NT2/D1 (cell line): ENCODE data around the gene ERICH3.

Experiments
- YY1 ChIP-seq: IDR thresholded peaks from 2 replicates; pipeline ENCODE4 v1.6.1; 2011; ENCODE audit not compliant: insufficient read length, insufficient read depth
- ZNF274 ChIP-seq: IDR thresholded peaks from 2 replicates; pipeline ENCODE4 v1.6.1; 2011; ENCODE audit warnings: mild to moderate bottlenecking, low read depth, low read length

- no peak for TF ChIP-seq ZNF274
- no peak for TF ChIP-seq YY1
These were observed 31.7 kb downstream of the ERICH3 start for GRCh38 chr1:74641876-74642275.
